HFF-Myc (cell line): ENCODE data around the gene LIMCH1.

Experiments used
- DNase-seq: peaks from one replicate; pipeline ENCODE4 v3.0.0-alpha.2; 2011; ENCODE audit warnings: low read depth; ENCODE audit errors: extremely low read depth
- H3K4me3 ChIP-seq: replicated peaks from 2 replicates; pipeline ENCODE4 v1.5.1; 2011; ENCODE audit warnings: low read depth, mild to moderate bottlenecking, control low read depth, low read length
- CTCF ChIP-seq: IDR thresholded peaks from 2 replicates; pipeline ENCODE4 v1.5.1; 2012; ENCODE audit warnings: mild to moderate bottlenecking, low read depth, low read length, control low read depth; ENCODE audit errors: missing control alignments

Gene LIMCH1

GRCh38 chr4:41692717-41693345 lies 154.9 kb downstream of the LIMCH1 start:
- peak; percentile 91 for TF ChIP-seq CTCF
- DNase-seq: peak; percentile 14
- H3K4me3 ChIP-seq: no peak overlapping the region

GRCh38 chr4:41693629-41694028 lies 155.7 kb downstream of the LIMCH1 start:
- TF ChIP-seq CTCF: peak; percentile 34
- DNase-seq: peak; percentile 30
- no peak overlapping the region for H3K4me3 ChIP-seq

- no peak overlapping the region for H3K4me3 ChIP-seq
- DNase-seq: no peak
- TF ChIP-seq CTCF: no peak
Observed at GRCh38 chr4:41696131-41696530, 158.2 kb downstream of the LIMCH1 start.

- TF ChIP-seq CTCF: no peak
- no peak overlapping the region for H3K4me3 ChIP-seq
- DNase-seq: no peak
Observed at GRCh38 chr4:41696763-41697162, 158.8 kb downstream of the LIMCH1 start.

- H3K4me3 ChIP-seq: no peak overlapping the region
- no peak for DNase-seq
- no peak for TF ChIP-seq CTCF
Observed at GRCh38 chr4:41701983-41702382, 164.0 kb downstream of the LIMCH1 start.

- TF ChIP-seq CTCF: no peak
- no peak overlapping the region for H3K4me3 ChIP-seq
- DNase-seq: no peak
Observed at GRCh38 chr4:41702770-41703169, 164.8 kb downstream of the LIMCH1 start.

- TF ChIP-seq CTCF: no peak
- H3K4me3 ChIP-seq: no peak overlapping the region
- no peak for DNase-seq
Observed at GRCh38 chr4:41703785-41704184, 165.8 kb downstream of the LIMCH1 start.
